NCI-H82 treated with DMSO at 0.1 percent for 48 hours (cell line): Measurements from ENCODE around the gene XAB2.

ENCODE experiments used
- DNase-seq: peaks from one replicate; lab custom pipeline; 2025; ENCODE audit not compliant: unreplicated experiment; lab: John Stamatoyannopoulos, UW

XAB2 gene

DNA sequence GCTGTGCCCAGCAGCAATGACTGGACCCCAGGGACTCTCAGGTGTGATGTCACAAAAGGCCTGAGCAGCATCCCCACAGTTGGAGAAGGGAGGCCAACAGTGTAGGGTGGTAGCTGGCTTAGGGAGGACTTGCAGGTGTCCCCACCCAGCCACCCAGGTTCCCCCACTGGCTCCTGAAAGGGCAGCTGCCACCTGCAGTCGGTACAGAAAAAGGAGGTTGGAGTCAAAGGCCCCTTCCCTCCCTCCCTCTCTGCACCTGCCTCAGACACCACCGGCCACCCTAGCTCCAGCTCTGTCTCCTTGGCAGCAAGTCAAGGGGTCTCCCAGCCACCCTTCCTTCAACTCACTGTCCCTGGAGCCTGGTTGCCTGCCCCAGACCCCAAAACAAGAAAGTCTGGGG lies 4.4 kb upstream of the XAB2 start, which contains the start of gene PCP2:
Gene PCP2, minus strand, starts transcription at position 22 of the 400 bp plus-strand sequence. CDS start 262 bp downstream, outside the sequence.
- no peak for DNase-seq

DNA sequence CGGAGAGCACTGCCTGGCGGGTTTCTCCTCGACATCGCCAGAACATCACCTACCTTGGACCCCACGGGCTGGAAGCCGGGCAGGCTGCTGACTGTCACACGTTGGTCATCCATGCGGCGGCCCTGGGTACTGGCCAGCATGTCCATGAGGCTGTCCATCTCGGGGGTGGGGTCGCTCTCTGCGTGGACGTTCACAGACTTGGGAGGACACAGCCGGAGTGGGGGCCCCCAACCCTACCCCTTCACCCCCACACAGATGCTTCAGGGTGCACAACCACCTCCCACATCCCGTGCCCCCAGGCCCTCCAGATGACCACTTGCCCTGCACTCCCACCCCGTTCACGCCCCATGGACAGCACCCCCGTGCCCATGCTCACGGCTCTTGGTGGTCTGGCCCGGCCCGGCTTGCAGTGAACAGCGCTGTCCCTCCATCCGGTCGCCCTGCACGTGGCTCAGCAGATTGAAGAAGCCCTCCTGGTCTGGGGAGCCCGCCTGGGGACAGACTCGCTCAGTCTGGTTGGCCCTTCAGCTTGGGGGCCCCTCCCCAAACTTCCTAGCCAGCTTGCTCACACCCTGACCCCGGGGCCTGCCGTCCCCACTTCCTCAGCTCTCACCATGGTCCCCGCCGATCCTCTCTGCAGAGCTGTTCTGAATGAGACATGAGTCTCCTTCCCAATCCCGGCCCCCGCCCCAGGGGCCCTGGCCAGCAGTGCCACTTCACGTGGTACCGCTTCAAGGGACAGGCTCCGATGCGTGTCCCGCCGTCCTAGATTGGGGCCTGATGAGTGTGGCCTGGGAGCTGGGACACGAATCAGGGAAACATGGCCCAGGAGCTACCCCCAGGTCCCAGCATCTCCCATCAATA lies 3.2 kb upstream of the XAB2 start:
- DNase-seq, result no peak

DNA sequence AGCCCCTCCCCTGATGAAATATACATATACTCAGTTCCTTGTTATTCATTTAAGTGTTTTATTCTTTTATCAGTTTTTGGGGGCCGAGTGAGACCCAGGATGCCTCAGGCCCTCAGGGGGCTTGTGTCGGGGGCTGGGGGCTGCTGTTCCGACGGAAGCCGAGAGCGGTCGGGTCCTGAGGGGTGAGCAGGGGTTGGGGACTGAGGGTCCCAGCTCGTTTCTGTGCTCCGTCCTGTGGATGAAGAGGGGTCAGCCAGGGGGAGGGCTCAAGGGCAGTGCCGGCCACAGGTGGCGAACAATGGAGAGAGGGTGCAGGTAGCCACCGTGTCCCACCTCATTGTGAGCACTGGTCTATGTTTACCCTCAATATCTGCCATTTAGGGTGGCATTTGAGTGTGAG lies 2.2 kb upstream of the XAB2 start:
- no peak for DNase-seq

DNA sequence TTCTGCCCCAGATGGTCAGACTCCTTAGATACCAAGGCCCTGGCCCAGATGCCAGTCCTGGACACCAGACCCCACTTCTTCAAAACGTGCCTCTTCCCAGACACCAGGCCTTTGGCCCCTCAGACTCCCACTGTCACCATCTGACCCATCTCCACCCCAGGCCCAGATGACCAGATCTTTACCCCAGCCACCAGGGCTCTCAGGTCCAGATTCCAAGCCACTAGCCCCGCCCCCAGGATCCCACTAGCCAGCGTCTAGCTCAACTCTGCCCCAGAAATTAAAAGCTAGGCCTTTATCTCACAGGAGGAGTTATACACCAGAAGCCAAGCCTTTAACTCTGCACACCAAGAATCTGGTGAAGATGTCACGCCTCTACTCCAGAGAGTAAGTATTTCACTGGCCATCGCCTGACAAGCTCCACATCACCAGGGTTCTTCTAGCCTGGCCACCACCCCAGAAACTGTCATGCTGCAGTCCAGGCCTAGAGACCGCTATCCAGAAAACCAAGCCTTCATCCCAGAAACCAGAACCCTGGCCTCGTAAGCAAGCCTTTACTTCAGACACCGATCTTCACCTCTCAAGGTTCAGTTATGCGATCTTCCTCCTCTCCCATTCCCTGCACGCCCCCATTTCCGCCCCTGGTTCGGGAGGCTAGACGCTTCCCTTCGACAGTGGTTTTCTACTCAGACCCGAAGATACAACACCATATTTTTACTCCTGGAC lies 595 bp downstream of the XAB2 start:
- no peak for DNase-seq

DNA sequence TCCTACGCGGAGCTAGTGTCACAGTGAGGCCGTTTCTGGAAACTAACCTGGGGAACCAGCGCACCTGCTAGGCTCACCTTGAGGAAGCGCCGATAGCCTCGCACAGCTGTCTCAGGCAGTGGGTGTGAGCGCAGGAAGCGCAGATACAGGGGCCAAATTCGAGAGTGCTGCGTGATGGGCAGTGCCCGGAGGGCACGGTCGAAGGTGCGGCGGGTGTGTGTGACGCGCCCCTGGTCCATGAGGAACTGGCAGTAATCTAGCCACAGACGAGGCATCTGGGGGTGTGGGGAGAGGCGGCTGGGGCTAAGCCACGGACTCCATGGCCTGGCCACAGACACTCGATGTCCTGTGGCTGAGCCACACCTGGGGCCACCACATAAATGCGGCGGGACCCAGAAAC lies 2.2 kb downstream of the XAB2 start:
- no peak for DNase-seq

DNA sequence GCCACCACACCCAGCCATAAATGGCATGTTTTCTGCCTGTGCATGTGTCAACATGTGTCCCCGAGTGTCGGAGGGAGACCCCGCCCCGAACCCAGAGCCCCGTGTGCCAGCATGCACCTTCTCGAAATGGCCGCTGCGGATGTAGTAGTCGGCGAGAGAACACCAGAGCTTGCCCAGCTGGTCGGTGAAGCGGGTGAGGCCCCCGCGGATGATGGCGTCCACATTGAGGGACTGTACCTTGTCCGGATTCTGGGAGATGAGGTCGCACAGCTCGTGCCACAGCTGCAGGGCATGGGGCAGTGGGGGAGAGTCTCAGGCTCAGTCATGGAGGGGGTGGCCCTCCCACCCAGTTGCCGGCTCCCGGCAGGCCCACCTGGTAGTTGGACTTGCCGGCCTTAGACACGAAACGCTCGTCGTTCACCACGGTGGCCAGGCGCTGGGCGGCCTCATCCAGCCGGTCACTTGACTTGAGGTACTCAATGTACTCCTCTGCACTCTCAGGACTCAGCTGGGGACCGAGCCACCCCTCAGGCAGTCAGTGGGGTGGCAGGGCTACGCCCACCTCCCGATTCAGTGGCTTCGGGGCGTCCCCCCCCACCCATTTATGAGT lies 3.5 kb downstream of the XAB2 start:
- DNase-seq, result no peak

DNA sequence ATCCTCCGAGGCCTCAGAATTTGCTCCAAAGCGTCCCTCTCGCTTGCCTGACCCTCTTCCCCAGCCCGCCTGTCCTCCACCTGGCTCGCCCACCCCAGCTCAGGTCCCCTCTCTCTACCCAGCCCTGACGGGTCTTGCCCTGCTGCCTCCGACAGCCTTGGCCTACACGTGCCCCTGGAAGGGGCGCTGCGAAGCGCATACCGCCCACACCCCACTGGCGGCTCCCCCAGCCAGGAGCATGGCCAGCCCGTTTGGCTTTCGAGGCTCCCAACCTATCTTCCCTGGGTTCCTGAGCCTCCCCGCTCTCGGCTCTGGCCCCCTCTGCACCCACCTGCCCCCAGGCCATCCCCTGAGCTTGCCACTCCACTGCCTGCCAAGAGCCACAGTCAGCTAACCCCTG lies 4.5 kb downstream of the XAB2 start:
- DNase-seq, result no peak

DNA sequence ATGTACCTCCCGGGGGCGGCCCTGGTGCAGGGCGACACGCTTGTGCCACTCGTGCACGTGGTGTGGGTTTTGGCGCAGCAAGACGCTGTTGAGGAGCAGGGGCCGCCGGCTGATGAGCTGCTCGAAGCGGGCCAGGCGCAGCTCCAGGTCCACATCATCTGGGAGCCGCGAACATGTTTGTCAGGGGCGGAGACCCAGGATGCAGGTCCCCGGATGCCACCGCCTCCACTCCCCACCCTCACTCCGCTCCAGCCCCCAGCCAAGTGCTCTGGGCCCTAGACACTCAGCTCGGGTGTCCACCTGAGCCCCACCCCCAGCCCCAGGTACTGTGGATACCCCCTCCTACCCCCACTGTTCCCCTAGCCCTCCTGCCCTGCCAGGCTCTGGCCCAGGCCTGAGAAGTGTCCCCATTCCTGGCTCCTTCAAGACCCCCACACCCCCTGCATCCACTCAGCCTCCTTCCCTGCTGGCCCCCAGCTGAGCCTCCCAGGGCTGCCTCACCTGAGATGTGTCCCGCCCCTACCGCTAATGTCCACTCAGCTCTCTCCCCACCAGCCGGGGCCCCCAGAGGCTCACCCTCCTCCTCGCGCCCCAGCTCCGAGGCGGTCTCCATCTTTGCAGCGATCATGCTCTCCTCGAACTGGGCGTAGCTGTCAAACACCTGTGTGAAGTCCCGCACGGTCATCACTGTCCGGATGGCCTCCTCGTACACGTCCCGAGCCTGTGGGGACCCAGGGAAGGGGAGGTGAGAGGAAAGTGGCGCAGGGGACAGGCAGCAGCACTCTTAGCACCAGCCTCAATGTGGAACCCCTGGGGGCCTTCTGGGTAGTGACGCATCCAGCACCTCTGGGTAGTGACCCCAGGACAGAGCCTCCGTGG lies 5.4 kb downstream of the XAB2 start:
- DNase-seq, result no peak

DNA sequence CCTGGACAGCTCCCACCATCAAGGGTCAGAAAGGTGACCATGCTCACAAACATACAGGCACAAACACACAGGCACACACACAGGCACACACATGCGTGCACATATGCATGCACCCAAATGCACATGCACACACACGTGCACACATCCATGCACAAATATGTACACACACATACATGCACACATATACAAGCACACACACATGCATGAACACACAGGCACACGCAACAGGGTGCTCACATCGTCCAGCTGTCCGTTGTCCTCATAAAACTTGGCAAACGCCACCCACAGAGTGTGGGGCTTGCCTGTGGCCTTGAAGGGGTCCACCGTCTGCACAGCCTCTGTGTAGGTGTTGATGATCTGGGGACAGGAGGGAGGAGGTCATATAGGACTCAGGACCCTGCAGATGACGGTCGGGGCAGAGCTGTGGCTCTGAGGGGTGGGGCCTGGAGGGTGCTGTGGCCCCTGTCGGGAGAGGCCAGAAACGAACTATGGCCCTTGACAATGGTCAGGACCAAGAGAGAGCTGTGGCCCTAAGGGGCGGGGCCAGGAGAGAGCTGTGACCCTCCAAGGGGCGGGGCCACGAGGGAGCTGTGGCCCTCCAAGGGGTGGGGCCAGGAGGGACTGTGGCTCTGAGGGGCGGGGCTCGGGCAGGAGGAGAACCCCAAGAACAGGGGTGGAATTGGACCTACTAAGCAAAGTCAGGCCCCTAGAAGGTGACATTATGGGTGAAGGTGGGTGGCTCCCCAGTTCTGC lies 6.2 kb downstream of the XAB2 start:
- DNase-seq, result no peak

DNA sequence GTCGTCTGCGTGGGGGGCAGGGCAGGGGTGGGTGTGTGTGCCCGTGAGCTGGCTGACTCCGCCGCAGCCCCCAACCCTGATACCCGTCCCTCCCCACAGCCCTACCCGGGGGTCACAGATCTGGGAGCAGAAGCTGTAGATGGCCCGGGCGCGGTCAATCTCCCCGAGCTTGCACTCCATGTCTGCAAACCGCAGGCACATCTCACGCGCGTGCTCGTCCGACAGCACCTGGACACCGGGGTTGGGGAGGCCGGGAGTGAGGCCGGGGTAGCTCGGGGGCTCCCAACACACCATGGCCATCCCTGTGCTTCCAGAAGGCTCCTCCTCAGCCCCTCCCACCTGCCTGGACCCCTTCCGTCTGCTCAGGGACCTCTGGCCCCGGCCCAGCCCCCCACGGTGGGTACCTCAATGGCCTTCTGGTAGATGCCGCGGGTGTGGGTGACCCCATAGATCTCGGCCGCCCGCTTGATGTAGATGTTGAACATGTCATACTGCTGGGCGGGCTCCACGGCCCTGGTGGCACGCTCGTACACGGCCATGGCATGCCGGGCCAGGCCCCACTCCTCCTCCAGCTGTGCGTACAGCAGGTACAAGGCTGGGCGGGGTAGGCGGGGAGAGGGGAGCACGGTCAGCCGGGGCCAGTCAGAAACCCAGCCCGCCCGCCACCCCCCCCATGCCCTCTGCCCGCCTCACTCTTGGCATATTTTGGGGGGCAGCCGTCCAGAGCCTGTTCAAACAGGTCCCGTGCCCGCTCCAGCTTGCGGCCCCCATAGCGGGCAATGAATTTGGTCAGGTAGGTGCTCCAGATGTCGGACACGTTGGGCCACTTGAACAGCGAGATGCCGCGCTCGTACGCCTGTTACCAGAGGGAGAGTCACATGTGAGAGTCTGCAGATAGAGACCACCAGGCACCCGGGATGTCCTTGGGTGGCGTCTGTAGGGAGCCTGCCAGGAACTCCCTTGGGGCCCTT lies 8.6 kb downstream of the XAB2 start:
- no peak for DNase-seq

DNA sequence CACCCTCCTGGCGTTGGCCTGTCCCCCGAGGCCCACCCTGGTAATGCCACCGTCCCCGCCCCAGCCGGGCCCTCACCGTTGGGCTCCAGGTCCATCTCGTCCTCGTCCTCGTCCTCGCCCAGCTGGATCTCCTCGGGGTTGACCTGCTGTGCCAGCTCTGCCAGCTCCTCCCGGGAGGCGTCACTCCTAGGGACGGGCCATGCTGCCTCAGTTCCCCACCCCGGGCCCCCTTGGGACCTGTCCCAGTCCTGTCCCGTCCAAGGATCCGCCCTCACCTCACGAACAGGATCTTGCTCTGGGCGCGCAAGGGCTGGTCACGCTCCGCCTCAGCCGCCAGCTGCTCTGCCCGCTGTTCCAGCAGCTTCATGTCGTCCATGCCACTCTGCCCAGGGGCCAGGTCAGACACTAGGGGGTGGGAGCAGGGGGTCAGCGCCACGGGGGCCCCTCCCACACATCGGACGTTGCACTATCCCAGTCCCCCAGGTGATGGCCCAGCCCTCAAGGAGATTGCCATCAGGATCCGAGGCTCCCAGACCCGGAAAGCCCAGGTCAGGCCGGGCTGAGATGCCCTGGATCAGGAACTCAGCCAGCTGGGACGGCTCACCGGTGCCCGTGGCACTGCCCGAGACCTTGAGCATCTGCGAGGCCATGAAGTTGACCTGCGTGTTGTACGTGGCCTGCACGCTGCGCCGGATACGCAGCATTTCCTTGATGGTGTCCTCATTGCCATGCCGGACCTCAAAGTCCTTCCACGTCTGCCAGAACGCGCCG lies 9.5 kb downstream of the XAB2 start:
- no peak for DNase-seq

DNA sequence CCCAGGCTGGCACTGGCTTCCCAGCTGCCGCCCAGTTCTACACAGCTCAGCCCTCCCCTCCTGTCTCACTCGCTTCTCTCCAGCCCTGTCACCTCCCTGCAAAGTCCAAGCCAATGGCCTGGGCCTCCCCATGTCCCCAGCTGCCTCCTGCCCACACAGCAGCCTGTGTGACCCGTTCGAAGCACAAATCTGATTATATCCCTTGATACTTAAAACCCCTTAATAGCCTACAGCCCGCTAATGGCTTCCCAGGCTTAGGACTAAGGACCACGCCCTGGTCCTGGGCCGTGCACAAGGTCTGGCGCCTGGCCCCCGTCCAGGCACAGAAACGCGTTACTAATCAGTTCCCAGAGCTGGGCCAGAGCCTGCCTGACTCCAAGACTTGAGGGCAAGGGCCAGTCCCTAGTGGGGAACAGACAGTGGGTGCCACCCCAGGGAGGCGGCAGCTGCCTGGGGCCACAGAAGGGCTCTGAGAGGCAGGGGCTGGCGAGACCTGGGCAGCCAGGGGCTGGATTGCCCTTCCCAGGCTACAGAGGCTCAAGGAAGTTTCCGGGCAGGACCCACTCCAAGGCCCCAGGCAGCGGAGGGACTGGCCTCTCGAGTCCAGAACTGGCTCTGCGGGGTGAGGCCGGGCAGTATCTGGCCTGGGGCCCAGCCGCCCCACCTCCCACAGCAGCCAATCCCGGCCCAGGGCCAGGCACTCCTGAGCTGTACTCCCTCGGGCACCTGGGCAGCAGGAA lies 10.4 kb downstream of the XAB2 start:
- DNase-seq, result peak; percentile 90

DNA sequence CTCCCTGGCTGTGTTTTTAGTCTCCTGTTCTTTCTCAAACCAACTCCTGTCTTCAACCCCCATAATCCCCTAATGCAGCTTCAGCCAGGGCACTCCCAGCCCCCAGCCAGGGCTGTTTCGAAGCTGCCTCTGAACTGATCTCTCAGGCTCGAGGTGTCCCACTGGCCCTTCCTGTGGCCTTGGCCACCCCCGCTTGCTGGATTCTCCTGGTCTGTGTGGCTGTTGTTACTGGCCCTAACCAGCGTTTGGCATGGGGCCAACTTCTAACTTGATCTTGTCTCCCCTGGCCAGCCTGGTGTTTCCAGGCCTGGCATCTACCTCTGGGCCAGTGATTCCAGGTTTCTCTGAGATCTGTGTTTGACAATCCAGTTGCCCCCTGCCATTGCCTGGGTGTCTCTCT lies 11.0 kb downstream of the XAB2 start:
- peak; percentile 49 for DNase-seq

DNA sequence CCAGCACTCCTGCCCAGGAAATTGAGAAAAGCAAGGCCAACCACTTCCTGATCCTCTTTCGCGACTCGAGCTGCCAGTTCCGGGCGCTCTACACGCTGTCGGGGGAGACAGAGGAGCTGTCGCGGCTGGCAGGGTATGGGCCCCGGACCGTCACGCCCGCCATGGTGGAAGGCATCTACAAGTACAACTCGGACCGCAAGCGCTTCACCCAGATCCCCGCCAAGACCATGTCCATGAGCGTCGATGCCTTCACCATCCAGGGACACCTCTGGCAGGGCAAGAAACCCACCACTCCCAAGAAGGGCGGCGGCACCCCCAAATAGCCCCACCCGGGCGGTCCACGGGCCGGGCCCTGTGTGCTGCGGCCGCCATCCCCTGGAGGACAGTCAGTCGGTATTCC lies 11.6 kb downstream of the XAB2 start:
- DNase-seq, result no peak

DNA sequence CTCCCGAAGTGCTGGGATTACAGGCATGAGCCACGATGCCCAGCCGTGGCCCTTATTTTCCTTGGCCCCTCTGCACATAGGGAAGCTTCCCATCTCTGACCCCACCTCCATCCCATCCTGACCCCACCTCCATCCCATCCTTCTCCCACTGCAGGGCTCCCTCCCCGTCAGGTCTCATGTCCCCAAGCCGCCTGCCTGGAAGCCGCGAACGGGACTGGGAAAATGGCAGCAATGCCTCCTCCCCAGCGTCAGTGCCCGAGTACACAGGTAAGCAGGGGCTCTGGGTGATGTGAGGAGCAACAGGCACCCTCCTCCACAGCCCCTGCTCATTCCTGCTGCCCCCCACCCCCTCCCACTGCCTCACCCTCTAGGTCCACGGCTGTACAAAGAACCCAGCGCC lies 12.2 kb downstream of the XAB2 start:
- DNase-seq, result no peak

DNA sequence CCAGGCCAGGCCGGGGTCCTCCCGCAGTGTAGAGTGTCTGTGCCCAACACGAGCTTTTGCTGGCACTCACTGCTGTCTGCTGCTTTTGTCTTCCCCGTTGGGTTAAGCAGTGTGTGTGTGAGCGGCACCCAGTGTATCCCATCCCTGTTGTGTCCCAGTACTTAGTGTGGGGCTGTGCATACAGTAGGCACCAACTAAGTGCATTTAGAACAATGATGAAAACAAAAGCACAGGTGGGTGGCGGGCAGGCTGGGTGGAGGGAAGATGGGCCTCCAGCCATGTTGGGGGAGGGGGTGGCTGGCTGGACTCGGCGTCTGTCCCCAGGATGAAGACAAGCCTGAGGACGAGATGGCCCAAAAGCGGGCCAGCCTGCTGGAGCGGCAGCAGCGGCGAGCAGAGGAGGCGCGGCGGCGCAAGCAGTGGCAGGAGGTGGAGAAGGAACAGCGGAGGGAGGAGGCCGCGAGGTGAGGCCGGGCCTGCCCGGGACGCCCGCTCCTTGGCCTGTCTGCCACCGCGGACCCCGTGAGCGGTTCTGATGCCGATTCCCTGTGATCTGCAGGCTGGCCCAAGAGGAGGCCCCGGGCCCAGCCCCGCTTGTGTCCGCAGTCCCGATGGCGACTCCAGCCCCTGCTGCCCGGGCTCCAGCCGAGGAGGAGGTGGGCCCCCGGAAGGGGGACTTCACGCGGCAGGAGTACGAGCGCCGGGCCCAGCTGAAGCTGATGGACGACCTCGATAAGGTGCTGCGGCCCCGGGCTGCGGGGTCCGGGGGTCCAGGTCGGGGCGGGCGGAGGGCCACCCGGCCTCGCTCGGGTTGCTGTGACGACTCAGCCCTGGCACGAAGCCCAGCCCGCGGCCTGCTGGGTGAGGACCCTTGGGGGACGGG lies 14.2 kb downstream of the XAB2 start:
- DNase-seq, result no peak
